Gastrocnemius medialis (tissue), 4 donors: ENCODE measurements around the gene WDR48.

Experiments used
- POLR2A ChIP-seq, 2 donors: fragments of 450-650 bp; IDR thresholded peaks; one replicate each; pipeline ENCODE4 v1.6.1; 2017; ENCODE audit warnings: antibody characterized with exemption in 2 of 2, mild to moderate bottlenecking in 2 of 2, moderate library complexity in 2 of 2
- TF ChIP-seq, protein P1 (sequence below), 5 experiments: fragments of 450-650 bp in 3 of 5; fragments of 200-600 bp in 2 of 5; sonication (generic) in 2 of 5; IDR thresholded peaks in 4 of 5; conservative IDR thresholded peaks in 1 of 5; 1 replicate in 4 of 5; 2 replicates in 1 of 5; pipeline ENCODE4 v1.5.1; 2016 to 2019; ENCODE audit warnings: antibody characterized with exemption in 5 of 5, mild to moderate bottlenecking in 3 of 5, moderate library complexity in 3 of 5

DNA sequence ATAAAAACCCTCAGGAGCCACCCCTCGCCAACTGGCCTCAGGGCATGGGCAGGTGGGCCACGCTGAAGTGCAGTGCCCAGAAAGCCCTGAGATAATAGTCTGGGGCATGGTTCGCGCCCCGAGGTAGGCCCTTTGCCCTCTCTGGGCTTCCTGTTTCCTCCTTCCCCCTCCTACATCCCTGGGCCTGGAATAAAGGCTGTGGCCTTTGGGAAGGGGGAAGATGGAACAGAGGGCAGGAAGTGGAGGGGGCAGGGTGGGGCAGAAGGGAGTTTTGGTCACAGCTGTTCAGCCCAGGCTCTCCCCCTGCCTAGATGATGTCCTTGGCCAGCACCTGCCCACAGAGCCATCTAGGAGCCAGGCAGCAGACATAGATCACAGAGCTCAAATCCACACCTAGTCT lies 90.3 kb downstream of the WDR48 start:
- TF ChIP-seq, protein P1, sequence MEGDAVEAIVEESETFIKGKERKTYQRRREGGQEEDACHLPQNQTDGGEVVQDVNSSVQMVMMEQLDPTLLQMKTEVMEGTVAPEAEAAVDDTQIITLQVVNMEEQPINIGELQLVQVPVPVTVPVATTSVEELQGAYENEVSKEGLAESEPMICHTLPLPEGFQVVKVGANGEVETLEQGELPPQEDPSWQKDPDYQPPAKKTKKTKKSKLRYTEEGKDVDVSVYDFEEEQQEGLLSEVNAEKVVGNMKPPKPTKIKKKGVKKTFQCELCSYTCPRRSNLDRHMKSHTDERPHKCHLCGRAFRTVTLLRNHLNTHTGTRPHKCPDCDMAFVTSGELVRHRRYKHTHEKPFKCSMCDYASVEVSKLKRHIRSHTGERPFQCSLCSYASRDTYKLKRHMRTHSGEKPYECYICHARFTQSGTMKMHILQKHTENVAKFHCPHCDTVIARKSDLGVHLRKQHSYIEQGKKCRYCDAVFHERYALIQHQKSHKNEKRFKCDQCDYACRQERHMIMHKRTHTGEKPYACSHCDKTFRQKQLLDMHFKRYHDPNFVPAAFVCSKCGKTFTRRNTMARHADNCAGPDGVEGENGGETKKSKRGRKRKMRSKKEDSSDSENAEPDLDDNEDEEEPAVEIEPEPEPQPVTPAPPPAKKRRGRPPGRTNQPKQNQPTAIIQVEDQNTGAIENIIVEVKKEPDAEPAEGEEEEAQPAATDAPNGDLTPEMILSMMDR (IDR thresholded peaks at IDR 0.05 in 4 of 5, conservative IDR thresholded peaks at IDR 0.05 in 1 of 5): no peak
- no peak for TF ChIP-seq POLR2A (IDR thresholded peaks at IDR 0.05)
